NCI-H82 treated with DMSO at 0.1 percent for 48 hours (cell line): ENCODE results near the gene NAXE.
"Not testable (repeated sequence)": the region's sequence is repeated elsewhere in the genome, so short reads cannot be mapped to it uniquely, and the experiment has no call there.

Experiments used
- DNase-seq: peaks from one replicate; lab custom pipeline; 2025; ENCODE audit not compliant: unreplicated experiment; lab: John Stamatoyannopoulos, UW

NAXE gene

GRCh38 chr1:156591432-156592157, at the start of gene NAXE:
Gene NAXE (plus strand): TSS chr1:156591776. CDS start chr1:156591805, 29 bp downstream.
- DNase-seq, result peak; percentile 29

DNA sequence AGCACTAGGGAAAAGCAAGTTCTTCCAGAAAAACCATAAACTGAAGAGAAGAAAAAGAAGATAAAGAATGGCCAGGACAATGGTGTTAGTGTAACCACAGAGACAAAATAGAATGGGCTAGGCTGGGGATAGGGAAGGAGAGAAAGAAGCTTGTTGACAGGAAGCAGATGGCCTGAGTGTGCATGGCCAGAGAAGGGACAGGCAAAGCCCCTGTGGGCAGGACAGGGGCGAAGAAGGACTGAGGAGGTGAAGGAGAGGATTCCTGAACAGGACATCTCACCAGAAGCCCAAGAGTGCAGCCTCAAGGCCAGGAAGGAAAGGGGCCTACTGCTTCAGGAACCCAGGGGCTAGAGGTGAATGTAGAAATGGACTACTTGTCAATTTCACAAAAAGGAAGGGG, 48.5 kb upstream of the NAXE start:
- DNase-seq, result no peak

GRCh38 chr1:156544592-156545102, 46.9 kb upstream of the NAXE start:
- DNase-seq, result no peak

GRCh38 chr1:156546267-156546666, 45.3 kb upstream of the NAXE start:
- DNase-seq, result no peak

DNA sequence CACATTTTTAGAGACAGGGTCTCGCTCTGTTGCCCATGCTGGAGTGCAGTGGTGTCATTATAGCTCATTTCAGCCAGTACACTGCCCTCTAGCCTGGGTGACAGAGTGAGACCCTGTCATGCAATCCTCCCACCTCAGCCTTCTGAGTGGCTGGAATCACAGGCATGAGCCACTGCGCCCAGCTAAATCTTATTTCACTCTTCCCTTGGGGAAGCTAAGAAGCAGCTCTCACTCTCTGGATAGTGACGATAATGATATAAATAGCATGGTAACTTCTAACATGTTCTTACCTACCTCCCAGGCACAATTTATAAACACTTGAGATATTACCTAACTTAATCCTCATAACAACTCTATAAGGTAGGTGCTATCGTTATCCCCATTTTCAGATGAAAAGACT, 44.1 kb upstream of the NAXE start:
- DNase-seq, result no peak

- no peak for DNase-seq
Observed at GRCh38 chr1:156547982-156548381, 43.6 kb upstream of the NAXE start.

DNA sequence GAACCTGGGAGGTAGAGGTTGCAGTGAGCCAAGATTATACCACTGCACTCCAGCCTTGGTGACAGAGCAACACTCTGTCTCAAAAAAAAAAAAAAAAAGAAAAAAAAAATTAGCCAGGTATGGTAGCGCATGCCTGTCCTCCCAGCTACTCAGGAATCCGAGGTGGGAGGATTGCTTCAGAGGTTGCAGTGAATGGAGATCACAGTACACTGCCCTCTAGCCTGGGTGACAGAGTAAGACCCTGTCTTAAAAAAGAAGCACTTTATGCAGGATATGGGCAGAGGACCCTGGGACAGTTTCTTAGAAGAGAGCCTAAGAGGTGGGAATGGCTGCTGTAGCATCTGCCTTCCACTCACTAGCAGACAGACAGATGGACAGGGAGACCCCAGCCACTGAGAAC, 42.2 kb upstream of the NAXE start:
- DNase-seq, result no peak

- DNase-seq, result no peak
Observed at GRCh38 chr1:156549831-156550230, 41.7 kb upstream of the NAXE start.

DNA sequence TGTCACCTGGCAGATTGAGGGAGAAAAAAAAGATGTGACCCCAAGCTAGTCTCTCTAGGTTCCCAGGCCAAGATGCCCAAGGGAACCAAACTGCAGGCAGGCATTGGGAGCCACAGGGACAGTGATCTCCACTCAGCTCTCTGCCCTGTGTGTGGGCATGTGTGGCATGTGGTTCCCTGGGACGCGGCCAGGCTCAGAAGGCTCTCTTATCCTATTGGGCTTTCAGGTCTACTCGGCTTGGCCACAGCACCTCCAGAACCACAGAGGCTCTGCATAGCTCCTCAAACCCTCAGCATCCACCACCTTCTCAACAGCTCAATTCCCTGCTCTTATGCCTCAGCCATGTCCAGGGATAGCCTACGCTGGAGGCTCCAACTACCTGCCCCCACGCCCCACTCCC, 41.2 kb upstream of the NAXE start:
- no peak for DNase-seq

GRCh38 chr1:156551066-156551643, 40.4 kb upstream of the NAXE start:
- no peak for DNase-seq

- DNase-seq, result no peak
Observed at GRCh38 chr1:156551869-156552268, 39.7 kb upstream of the NAXE start.

DNA sequence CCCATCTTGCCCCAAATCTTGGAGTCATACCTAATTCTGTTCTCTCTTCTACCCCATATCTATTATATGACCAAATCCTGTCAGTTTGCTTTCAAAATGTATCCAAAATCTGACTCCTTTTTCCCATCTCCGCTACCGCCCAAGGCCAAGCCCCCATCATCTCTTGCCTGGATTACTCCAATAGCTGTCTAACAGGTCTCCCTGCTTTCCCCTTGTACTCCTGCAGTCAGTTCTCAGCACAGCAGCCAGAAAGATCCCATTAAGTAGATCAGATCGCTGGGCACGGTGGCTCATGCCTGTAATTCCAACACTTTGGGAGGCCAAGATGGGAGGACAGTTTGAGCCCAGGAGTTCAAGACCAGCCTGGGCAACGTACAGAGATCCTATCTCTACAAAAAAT, 39.1 kb upstream of the NAXE start:
- DNase-seq, result no peak

DNA sequence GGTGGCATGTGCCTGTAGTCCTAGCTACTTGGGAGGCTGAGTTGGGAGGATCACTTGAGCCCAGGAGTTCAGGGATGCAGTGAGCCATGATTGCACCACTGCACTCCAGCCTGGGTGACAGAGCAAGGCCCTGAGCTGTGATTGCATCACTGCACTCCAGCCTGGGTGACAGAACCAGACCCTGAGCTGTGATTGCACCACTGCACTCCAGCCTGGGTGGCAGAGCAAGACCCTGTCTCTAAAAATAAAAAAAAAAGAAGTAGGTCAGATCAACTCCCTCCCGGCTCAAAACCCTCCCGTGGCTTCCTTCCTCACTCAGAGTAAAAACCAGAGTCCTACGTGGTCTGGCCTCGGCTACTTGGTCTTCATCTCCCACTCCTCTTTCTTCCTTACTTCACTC, 38.6 kb upstream of the NAXE start:
- not testable (repeated sequence) for DNase-seq

DNA sequence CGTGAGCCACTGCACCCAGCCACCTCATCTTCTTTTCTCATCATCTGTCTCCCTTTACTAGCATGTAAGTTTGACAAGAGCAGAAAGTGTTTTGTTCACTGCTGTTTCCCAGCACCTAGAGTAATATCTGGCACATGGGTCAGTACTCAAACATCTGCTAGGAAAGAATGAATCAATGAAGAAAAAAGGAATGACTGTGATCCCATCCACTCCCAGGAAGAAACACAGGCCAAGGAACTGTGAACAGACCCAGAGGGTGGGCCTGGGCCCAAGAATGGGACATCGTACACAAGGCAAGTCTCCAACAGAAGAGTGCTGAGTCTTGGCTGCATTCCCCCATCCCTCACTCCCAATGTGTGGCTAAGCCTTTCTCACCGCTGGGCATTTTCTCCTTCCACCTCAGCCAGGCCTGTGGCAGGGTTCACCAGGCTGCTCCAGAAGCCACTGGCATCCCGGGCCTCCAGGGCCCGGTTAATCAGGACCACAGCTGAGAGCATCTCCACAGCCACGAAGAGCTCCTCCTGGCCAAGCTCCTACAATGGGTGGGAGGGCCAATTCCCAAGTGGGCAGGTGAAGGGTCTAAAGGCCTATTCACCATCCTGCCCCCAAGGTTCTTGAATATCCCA, 37.6 kb upstream of the NAXE start:
- DNase-seq, result no peak

DNA sequence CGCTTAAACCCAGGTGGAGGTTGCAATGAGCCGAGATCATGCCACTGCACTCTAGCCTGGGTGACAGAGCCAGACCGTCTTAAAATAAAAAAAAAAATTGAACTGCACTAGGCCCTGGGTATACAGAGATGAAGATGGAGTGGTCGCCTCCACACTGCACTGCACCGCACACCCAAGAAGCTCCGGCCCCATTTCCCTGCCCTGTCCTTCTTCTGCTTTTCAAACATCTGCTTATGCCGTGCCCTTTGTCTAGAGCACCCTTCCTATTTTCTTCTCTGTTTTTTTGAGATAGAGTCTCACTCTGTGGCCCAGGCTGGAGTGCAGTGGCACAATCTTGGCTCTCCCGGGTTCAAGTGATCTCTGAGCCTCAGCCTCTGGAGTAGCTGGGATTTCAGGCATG, 36.6 kb upstream of the NAXE start:
- no peak for DNase-seq

DNA sequence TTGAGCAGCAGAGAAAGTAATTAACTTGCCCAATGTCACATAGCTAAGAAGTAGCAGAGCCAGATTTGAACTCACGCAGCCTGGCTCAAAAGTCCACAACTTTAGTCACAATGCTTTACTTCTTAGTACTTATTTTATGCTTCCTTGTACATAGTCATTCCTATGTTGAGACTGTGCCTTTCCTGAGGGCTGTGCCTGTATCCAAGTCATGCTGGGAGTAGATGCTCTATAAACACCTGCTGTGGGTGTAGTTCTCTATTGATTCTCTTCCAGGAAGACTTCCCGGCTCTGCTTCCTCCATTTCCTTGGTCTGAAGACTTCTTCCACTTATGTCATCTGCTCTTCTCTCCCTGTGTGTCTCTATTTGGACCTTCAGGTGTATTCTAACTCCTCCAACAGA, 35.9 kb upstream of the NAXE start:
- DNase-seq, result no peak

DNA sequence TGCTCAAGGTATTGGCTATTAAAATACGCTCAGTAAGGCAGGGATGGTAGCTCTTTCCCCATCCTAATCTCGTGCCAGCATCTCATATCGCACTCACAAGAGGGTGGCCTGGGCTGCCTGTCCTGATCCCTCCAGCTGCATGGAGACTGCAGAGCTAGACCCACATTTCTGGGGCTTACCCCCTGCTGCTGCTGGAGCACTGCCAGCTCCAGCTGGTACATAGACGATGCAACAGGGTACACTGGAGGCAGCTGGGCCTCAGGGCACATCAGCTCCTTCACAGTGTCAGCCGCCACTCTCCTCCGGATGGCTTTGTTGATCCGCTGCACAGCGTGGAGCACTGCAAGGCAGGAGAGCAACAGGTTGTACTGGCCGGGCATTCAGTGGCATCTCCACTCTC, 35.2 kb upstream of the NAXE start:
- DNase-seq, result no peak

DNA sequence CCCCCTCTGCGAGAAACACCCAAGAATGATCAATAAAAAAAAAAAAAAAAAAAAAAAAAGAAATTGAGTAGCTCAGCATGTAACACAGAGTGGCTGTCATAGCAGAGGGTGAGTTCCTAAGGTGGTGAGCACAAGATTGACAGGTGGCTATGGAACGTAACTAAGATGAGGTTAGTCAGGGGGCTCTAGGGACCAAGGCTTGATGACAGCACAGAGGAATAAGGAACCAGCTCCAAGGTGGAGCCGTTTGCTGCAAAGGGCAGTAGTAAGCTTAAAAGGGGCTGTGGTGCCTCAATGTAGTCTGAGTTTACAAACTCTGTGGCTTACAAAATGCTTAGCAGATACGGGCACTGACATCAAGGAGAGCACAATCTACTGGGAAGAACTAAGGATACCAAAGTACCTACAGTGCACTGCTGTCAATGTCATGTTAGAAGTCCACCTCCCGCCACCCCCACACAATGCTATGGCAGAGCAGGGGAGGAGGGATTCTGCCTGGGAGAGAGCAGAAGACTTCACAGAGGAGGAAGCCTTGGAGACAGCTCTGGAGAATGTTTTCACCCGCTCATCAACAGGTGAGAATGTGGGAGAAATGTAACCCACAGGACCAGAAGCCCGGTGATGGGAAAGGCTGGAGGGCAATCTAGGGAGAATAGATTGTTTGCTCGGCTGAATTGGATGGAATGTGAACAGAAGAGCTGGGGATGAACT, 32.3 kb upstream of the NAXE start:
- no peak for DNase-seq

GRCh38 chr1:156559797-156560385, 31.7 kb upstream of the NAXE start:
- peak; percentile 37 for DNase-seq

GRCh38 chr1:156560585-156561163, 30.9 kb upstream of the NAXE start:
- peak; percentile 87 for DNase-seq

- DNase-seq, result no peak
Observed at GRCh38 chr1:156565519-156565918, 26.1 kb upstream of the NAXE start.
